Measurements from ENCODE around the gene AGPAT3. TPM values are rescaled to one million over a fixed set of nuclear protein-coding genes. Genes with fewer than 3 reads are reported as not detected.
A peak's percentile ranks its signal among the peaks of the same experiment; 100 is the strongest.

AGPAT3 gene
- total RNA-seq, 2 experiments from 2014 or later: 94.3 to 101 TPM

DNA sequence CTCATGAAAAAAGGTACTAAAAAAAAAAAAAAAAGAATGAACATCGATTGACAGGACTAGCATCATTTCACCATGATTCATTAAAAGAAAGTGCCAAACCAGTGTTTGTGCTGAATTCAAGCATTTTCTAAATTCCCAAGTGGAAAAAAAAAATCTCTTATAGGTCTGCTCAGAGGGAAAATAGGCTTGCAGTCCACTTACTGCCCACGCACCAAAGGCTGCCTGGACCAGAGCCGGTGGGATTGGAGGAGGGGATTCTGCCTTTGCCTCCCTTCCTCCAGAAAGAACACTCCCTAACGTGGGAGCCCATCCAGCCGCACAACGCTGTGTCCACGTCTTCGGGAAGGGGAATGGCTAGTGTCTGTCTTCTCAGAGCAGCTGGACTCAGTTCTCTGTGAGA lies 141.6 kb downstream of the AGPAT3 start:
- Mint-ChIP-seq H3K9me3 (ENCODE audit: low read depth) (no peaks in the 10 kb centered on the region), H3K4me3 (no peak overlapping the region)
- CTCF ChIA-PET: interaction anchor here (1.0 kb wide), 1 partner anchor 31 kb away, joined by 3 read pairs; no protein-coding TSS in a partner anchor

DNA sequence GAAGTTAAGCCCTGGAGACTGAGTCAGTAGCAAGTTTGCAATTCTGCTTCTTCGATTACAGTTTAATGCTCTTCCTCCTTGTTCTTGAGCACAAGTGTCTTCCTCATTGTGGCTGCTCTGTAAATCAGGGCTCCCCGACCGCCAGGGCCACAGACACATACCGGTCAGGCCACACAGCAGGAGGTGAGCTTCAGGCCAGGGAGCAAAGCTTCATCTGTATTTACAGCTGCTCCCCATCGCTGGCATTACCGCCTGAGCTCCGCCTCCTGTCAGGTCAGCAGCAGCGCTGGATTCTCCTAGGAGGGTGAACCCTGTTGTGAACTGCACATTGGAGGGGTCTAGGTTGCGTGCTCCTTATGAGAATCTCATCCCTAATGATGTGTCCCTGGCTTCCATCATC lies 145.4 kb downstream of the AGPAT3 start:
- no peaks in the 10 kb centered on the region for H3K9me3 Mint-ChIP-seq (ENCODE audit: low read depth)
- H3K27ac Mint-ChIP-seq: no peak overlapping the region

More for the DNA sequence above, 141.6 kb downstream of the AGPAT3 start:
- DNase-seq (no peak), ATAC-seq (no peak)
- H3K27ac Mint-ChIP-seq: no peak overlapping the region
- no peaks in the 10 kb centered on the region for H3K27me3 Mint-ChIP-seq
- peaks cover 13% of the 10 kb centered on the region for H3K4me1 Mint-ChIP-seq
- peaks cover 5% of the 10 kb centered on the region for H3K36me3 Mint-ChIP-seq

DNA sequence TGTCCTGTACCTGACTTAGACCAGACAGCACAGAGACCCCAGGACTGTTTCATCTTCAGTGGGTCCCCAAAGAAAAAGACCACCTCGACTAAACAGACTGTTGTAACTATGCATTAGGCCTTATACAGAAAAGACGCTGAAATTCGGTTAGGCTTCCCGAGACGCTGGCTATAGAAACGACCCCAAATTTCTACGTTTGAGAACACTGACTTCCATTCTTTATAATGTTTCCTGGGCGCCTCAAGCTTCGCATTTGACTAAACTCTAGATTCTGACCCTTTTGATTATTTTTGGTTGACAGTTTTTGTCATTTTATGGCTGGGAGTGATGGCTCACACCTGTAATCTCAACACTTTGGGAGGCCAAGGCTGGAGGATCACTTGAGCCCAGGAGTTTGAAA lies 146.1 kb downstream of the AGPAT3 start:
- H3K27ac Mint-ChIP-seq: peak overlapping the region; percentile 87
- H3K27me3 Mint-ChIP-seq: no peaks in the 10 kb centered on the region
- H3K4me3 Mint-ChIP-seq: peak overlapping the region; percentile 79
- no peaks in the 10 kb centered on the region for H3K9me3 Mint-ChIP-seq (ENCODE audit: low read depth)
- CTCF ChIA-PET: interaction anchor here (0.9 to 1.4 kb wide), 2 partner anchors 11 to 80 kb away, joined by 3 read pairs; no protein-coding TSS in a partner anchor
- peaks cover 16% of the 10 kb centered on the region for H3K36me3 Mint-ChIP-seq
- ATAC-seq: no peak
- peaks cover 40% of the 10 kb centered on the region for H3K4me1 Mint-ChIP-seq
- DNase-seq: no peak

More for the DNA sequence above, 145.4 kb downstream of the AGPAT3 start:
- peaks cover 34% of the 10 kb centered on the region for H3K4me1 Mint-ChIP-seq
- CTCF ChIA-PET: no interaction called here
- no peaks in the 10 kb centered on the region for H3K27me3 Mint-ChIP-seq
- H3K36me3 Mint-ChIP-seq: peaks cover 16% of the 10 kb centered on the region
- ATAC-seq: no peak
- no peak for DNase-seq
- H3K4me3 Mint-ChIP-seq: no peak overlapping the region

DNA sequence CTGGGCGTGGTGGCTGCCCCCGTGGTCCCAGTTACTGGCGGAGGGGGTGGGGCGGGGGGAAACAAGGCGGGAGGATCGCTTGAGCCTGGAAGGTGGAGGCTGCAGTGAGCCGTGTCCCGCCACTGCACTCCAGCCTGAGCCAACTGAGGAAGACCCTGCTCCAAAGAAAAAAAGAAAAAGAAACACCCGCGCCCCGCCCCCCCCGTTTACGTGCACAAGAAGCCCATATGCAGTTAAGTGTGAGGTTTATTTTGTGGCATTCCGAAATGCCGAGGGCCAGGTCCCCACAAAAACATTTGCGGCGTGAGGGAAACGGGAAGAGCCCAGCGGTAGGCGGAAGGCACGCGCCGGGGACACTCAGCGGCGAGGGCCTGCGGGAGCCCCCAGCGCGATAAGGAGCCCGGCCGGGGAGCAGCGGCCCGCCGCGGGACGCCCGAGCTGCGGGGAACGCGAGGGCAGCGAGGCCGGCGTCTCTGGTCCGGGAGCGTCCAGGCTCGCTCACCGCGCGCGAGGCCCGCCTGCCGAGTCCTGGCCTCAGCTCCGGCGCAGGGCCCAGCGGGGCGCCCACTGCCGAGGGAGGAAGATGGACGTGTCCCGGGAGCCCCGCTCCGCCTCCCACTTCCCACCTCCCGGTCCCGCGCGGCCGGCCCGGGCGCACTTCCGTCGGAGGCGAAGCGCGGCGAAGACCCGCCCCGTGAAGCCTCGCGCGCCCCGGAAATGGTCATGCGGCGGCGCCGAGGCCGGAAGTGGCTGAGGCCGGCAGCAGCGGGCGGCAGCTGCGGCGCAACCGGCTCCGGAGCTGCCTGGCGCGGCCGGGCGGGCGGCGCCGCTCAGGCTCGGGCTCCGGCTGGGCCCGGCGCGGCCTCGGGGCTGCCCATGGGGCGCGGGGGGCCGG lies 146.8 kb downstream of the AGPAT3 start, which contains the start of gene TRAPPC10:
Gene TRAPPC10 (plus strand): TSS at position 731 of the 895 bp plus-strand sequence. CDS start 185 bp downstream, outside the sequence.
- Mint-ChIP-seq H3K27ac (peak within 1 kb of the TSS; percentile 89), H3K36me3 (peaks cover 16% of the 10 kb centered on the region), H3K27me3 (no peaks in the 10 kb centered on the region), H3K4me1 (peaks cover 44% of the 10 kb centered on the region), H3K9me3 (ENCODE audit: low read depth) (no peaks in the 10 kb centered on the region), H3K4me3 (peak within 1 kb of the TSS; percentile 97)
- DNase-seq: peak; percentile 86
- peak; percentile 71 for ATAC-seq
- CTCF ChIA-PET: interaction anchor here (0.9 to 2.5 kb wide), 3 partner anchors 10 to 80 kb away, joined by 3 to 19 read pairs (median 3); no protein-coding TSS in a partner anchor

DNA sequence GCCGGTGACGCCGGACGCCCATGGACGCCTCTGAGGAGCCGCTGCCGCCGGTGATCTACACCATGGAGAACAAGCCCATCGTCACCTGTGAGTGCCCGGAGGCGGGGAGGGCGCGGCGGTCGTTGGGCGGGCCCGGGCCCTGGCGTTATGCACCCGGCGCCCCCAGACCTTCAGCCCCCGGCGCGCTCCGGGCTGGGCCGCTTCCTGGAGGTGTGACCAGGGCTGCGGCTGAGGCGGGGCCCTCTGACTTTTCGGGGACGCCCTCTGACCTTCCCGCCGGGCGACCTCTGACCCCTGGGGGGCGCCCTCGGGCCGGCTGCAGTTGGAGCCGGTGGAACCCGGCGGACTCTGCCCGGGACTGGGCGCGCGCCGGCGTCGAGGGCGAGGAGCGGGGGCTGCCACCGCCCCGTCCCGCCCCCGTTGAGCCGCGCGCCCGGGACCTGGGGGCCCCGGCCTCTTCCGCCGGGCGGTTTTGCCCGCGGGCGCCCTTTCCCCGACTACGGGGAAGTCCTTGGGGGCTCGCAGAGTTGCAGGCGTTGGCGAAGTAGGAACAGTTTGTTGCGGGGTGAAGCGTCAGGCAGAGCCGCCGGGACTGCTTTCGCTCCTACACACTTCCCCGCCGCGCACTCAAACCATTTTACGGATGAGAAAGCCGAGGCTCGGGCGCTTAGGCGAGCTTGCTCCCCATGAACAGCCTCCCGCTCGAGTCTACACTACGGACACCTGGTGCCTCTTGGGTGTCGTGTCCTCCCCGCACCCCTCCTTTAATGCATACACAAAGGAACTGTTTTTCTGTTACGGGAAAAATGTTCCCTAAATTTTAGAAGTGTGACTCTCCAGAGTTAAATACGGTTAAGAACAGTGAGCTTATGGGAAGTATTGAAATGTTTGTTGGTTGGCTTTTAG lies 147.7 kb downstream of the AGPAT3 start:
- Mint-ChIP-seq H3K36me3 (peaks cover 16% of the 10 kb centered on the region), H3K27me3 (no peaks in the 10 kb centered on the region), H3K27ac (peak overlapping the region; percentile 89), H3K9me3 (ENCODE audit: low read depth) (no peaks in the 10 kb centered on the region), H3K4me3 (peak overlapping the region; percentile 97), H3K4me1 (peaks cover 51% of the 10 kb centered on the region)
- ATAC-seq: peak; percentile 81
- peak; percentile 93 for DNase-seq
- CTCF ChIA-PET: interaction anchor here (0.9 to 2.5 kb wide), 7 partner anchors 9 to 285 kb away, joined by 3 to 19 read pairs (median 4); no protein-coding TSS in a partner anchor

DNA sequence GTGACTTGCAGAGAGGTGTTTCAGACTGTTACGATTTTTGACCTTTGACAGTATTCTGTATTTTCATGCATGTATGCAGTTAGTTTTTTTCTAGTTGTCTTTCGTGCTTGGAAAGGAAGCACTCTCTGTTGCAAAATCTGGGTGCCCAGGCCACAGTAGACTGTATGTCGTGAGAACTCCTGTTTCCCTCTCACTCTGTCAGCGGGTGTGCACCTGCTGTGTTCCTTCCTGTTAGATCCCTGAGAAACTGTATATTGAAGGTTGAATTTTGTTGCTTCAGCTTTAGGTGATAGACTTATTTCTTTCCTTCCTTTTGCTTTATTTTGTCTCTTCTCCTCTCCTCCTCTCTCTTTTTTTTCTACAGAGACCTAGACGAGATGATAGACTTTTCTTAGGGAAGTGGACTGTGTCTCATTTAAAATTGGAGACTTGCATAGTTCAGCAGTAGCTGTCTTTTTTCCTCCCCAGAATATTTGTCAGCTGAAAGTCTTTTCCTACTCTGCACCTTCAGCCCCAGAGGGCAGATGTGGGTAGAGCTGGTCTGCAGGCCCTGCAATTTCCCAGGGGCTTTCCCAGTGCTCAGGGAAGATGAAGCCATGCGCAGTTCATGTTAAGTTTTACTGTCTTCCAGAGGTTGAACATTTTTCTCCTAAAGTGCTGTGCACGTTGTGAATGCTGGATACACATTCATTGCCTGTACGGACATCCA lies 148.5 kb downstream of the AGPAT3 start:
- ATAC-seq: no peak
- H3K36me3 Mint-ChIP-seq: peaks cover 16% of the 10 kb centered on the region
- H3K4me3 Mint-ChIP-seq: peak overlapping the region; percentile 97
- H3K27ac Mint-ChIP-seq: peak overlapping the region; percentile 89
- no peaks in the 10 kb centered on the region for H3K27me3 Mint-ChIP-seq
- CTCF ChIA-PET: interaction anchor here (0.9 to 2.5 kb wide), 8 partner anchors 15 to 284 kb away, joined by 3 to 19 read pairs (median 4); no protein-coding TSS in a partner anchor
- H3K4me1 Mint-ChIP-seq: peaks cover 60% of the 10 kb centered on the region
- peak; percentile 51 for DNase-seq
- no peaks in the 10 kb centered on the region for H3K9me3 Mint-ChIP-seq (ENCODE audit: low read depth)

DNA sequence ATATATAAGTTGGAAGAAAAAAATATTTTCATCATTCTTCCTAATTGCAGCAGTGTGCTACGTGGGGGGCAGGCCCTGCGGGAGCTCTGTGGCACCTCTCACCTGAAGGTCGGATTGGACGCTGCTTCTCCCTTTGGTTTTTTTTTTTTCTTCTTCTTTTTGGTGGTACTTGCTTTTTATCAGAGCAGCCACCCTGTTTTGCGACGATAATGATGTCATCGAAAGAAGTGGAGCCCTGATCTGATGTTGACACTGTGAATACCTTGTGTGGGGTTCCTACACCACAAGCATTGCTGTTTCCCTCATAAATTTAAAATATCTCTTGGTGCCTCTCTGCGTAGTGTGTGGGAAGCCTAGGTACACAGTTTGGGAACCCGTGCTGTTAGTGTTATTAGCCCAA lies 152.6 kb downstream of the AGPAT3 start:
- DNase-seq (no peak), ATAC-seq (no peak)
- Mint-ChIP-seq H3K9me3 (ENCODE audit: low read depth) (no peaks in the 10 kb centered on the region), H3K4me3 (no peak overlapping the region), H3K27ac (peak overlapping the region; percentile 46), H3K4me1 (peaks cover 78% of the 10 kb centered on the region), H3K27me3 (no peaks in the 10 kb centered on the region), H3K36me3 (peaks cover 14% of the 10 kb centered on the region)
- CTCF ChIA-PET: interaction anchor here (1.0 to 1.3 kb wide), 2 partner anchors 67 to 776 kb away, joined by 3 to 6 read pairs; no protein-coding TSS in a partner anchor

DNA sequence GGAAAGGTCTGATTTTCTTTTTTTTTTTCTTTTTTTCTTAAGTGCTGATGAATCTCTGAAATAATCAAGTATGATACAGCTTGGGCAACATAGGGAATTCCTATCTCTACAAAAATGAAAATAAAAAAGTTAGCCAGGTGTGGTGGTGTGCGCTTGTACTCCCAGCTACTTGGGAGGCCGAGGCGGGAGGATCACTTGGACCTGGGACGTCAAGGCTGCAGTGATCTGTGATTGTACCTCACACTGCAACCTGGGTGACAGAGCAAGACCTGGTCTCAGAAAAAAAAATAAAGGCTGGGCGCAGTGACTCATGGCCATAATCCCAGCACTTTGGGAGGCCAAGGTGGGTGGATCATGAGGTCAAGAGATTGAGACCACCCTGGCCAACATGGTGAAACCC lies 153.1 kb downstream of the AGPAT3 start:
- Mint-ChIP-seq H3K27ac (peak overlapping the region; percentile 46), H3K4me3 (no peak overlapping the region), H3K9me3 (ENCODE audit: low read depth) (no peaks in the 10 kb centered on the region), H3K4me1 (peaks cover 80% of the 10 kb centered on the region), H3K36me3 (peaks cover 13% of the 10 kb centered on the region), H3K27me3 (no peaks in the 10 kb centered on the region)
- DNase-seq (no peak), ATAC-seq (no peak)
- CTCF ChIA-PET: interaction anchor here (1.0 to 1.6 kb wide), 2 partner anchors 41 to 776 kb away, joined by 3 to 7 read pairs; no protein-coding TSS in a partner anchor

DNA sequence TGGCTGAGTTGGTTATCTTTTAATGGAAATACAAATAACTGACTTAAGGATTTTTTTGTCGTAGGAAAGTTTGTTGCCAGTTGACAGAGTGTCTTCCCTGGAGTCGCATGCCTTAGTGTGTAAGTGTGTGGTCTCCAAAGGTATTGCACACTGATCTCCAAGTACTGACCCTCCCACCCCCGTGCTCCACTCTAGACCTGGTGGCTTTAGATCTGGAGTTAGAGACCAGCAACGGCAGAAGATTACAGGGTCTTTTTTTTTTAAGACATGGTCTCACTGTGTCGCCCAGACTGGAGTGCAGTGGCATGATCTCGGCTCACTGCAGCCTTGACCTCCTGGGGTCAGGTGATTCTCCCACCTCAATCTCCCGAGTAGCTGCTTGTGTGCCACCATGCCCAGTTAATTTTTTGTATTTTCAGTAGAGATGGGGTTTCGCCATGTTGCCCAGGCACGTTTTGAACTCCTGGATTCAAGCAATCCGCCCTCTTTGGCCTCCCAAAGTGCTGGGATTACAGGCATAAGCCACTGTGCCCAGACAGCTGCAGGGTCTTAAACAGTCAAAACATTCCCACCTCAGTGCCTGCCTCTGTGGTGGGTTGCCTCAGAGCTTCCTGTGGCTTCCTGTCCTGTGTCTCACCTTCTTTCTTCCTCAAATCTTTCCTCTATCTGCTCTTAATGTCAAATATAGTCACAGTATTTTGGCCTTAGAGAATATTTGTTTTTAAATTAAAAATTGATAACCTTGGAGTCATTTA lies 154.0 kb downstream of the AGPAT3 start:
- ATAC-seq: peak; percentile 55
- Mint-ChIP-seq H3K4me1 (peaks cover 77% of the 10 kb centered on the region), H3K27me3 (no peaks in the 10 kb centered on the region), H3K9me3 (ENCODE audit: low read depth) (no peaks in the 10 kb centered on the region), H3K27ac (peak overlapping the region; percentile 70), H3K4me3 (no peak overlapping the region), H3K36me3 (peaks cover 12% of the 10 kb centered on the region)
- CTCF ChIA-PET: interaction anchor here (1.0 to 1.6 kb wide), 4 partner anchors 9 to 75 kb away, joined by 3 to 7 read pairs (median 4); no protein-coding TSS in a partner anchor
- DNase-seq: peak; percentile 62

DNA sequence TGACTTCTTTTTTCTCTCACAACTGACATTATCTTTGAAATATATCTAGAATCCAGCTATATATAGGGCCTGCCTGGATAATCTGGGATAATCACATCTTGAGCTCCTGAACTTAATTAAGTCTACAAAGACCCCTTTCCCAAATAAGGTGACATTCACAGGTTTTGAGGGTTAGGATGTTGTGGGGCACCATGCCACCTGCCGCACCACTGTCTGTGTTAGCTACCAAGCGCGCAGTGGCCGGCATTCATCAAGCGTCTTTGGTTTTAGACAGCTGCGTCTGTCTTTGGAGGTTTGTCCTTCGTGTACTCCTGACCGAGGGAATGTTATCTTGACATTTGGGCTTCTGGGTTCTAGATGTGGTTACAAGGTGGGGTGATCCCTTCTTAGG lies 154.5 kb downstream of the AGPAT3 start:
- CTCF ChIA-PET: interaction anchor here (1.0 to 1.6 kb wide), 5 partner anchors 9 to 75 kb away, joined by 3 to 7 read pairs (median 4); no protein-coding TSS in a partner anchor
- Mint-ChIP-seq H3K27ac (peak overlapping the region; percentile 36), H3K27me3 (no peaks in the 10 kb centered on the region), H3K4me3 (no peak overlapping the region), H3K4me1 (peaks cover 76% of the 10 kb centered on the region), H3K36me3 (peaks cover 10% of the 10 kb centered on the region), H3K9me3 (ENCODE audit: low read depth) (no peaks in the 10 kb centered on the region)
- no peak for DNase-seq
- ATAC-seq: no peak

DNA sequence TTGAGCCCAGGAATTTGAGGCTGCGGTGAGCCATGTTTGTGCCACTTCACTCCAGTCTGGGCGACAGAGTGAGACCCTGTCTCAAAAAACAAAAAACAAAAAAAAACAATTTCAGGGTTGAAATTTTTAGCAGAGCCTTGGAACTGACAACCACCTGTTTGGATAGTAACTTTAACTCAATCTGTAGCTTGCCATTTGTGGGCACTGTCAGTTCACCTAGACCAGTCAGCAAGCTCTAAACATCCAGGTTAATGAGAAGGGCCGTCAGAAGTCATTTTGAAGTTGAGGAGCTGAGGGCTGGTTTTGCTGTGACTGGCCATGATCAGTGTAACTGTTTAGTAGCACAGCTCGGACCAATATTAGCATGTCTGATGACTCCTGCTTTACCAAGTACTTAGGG lies 155.5 kb downstream of the AGPAT3 start:
- no peak for DNase-seq
- no peaks in the 10 kb centered on the region for H3K27me3 Mint-ChIP-seq
- peak overlapping the region; percentile 52 for H3K27ac Mint-ChIP-seq
- H3K9me3 Mint-ChIP-seq (ENCODE audit: low read depth): no peaks in the 10 kb centered on the region
- peaks cover 7% of the 10 kb centered on the region for H3K36me3 Mint-ChIP-seq
- H3K4me1 Mint-ChIP-seq: peaks cover 78% of the 10 kb centered on the region
- CTCF ChIA-PET: interaction anchor here (1.2 to 1.5 kb wide), 4 partner anchors 8 to 74 kb away, joined by 3 to 4 read pairs (median 4); no protein-coding TSS in a partner anchor
- no peak overlapping the region for H3K4me3 Mint-ChIP-seq
- no peak for ATAC-seq

Data from activated CD8-positive, alpha-beta memory T cell treated with anti-CD3 and anti-CD28 coated beads, Interleukin-2, amount 10 ng/mL, durations not matched to agents 7 days and 5 days (primary cell).